Esophagus squamous epithelium (tissue), 4 donors: ENCODE results near the gene FCAR.

Experiments used
- POLR2A ChIP-seq, 4 donors: fragments of 450-650 bp; IDR thresholded peaks; one replicate each; pipeline ENCODE4 v1.6.1; 2017; ENCODE audit warnings: antibody characterized with exemption in 4 of 4, mild to moderate bottlenecking in 4 of 4, moderate library complexity in 3 of 4
- TF ChIP-seq, protein P1 (sequence below), 6 experiments: fragments of 450-650 bp in 4 of 6; fragments of 200-600 bp in 2 of 6; sonication (generic) in 2 of 6; IDR thresholded peaks; one replicate each; pipeline ENCODE4 v1.5.1; 2016 to 2019; ENCODE audit warnings: antibody characterized with exemption in 6 of 6, mild to moderate bottlenecking in 4 of 6, moderate library complexity in 4 of 6

DNA sequence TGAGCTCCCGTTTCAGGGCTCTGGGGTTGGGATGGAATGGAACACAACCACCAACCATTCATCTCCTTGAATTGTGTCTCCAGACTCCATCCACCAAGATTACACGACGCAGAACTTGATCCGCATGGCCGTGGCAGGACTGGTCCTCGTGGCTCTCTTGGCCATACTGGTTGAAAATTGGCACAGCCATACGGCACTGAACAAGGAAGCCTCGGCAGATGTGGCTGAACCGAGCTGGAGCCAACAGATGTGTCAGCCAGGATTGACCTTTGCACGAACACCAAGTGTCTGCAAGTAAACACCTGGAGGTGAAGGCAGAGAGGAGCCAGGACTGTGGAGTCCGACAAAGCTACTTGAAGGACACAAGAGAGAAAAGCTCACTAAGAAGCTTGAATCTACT is 15.5 kb downstream of the FCAR start:
- TF ChIP-seq, protein P1, sequence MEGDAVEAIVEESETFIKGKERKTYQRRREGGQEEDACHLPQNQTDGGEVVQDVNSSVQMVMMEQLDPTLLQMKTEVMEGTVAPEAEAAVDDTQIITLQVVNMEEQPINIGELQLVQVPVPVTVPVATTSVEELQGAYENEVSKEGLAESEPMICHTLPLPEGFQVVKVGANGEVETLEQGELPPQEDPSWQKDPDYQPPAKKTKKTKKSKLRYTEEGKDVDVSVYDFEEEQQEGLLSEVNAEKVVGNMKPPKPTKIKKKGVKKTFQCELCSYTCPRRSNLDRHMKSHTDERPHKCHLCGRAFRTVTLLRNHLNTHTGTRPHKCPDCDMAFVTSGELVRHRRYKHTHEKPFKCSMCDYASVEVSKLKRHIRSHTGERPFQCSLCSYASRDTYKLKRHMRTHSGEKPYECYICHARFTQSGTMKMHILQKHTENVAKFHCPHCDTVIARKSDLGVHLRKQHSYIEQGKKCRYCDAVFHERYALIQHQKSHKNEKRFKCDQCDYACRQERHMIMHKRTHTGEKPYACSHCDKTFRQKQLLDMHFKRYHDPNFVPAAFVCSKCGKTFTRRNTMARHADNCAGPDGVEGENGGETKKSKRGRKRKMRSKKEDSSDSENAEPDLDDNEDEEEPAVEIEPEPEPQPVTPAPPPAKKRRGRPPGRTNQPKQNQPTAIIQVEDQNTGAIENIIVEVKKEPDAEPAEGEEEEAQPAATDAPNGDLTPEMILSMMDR (IDR thresholded peaks at IDR 0.05) = no peak
- no peak for TF ChIP-seq POLR2A (IDR thresholded peaks at IDR 0.05)
